Hypothalamus (tissue), 51 donors: ENCODE results near the gene ALMS1.
"Not testable (repeated sequence)": the region's sequence is repeated elsewhere in the genome, so short reads cannot be mapped to it uniquely, and the experiment has no call there.

Source experiments
- DNase-seq, 51 donors: peaks; one replicate each; lab custom pipeline; 2025; lab: John Stamatoyannopoulos, UW

ALMS1 gene

DNA sequence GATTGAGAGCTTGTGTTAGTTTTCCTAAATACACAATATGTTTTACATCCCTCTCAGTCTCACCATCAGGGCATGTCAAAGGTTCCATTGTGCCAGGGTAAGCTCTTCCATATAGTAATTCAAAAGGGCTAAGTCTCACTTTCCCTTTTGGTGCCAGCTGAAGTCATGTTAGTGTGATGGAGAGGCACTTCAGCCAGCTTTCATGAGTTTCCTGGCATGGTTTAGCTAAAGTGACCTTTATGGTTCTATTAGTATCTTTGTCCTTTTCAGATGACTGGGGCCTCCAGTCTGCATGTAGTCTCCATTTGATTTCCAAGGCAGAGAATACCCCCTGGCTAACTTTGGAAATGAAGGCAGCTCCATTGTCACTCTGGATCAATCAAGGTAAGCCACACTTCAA lies 229.4 kb downstream of the ALMS1 start:
- no peak for DNase-seq

DNA sequence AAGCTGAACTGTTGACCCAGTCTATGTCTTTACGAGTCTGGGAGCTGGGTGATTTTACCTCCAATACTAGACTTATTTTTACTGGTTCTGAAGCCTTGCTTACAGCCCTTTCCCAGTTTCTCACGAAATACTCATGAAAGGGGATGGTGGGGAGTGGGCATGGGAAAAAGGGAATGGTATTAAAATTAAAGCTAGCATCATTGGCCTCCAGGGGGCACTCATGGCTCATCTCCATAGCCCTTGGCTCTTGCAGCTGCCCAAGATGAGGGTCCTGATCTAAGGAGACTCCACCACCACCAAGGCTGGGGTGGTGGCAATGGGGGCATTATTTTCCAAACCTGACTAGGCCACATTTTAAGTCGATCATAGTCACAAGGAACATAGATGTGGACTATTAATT lies 234.3 kb downstream of the ALMS1 start:
- DNase-seq: not testable (repeated sequence)

DNA sequence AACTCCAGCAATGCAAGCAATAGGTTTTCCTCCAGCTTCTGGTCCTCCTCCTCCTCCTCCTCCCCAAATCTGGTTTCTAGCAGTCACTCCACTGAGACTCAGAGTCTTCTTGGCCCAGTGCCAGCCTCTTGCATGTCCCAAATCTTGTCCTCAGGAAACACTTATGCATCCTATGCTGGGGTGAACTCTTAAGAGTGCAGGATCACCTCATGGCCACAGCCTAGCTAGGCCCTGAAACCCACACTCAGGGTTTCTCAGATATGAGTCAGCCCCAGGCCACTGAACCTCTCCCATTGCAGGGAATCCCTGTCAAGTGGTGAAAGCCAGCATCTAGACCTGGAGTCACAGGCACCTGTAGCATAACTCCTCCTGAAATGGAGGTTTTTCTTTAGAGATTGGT lies 238.4 kb downstream of the ALMS1 start:
- not testable (repeated sequence) for DNase-seq

DNA sequence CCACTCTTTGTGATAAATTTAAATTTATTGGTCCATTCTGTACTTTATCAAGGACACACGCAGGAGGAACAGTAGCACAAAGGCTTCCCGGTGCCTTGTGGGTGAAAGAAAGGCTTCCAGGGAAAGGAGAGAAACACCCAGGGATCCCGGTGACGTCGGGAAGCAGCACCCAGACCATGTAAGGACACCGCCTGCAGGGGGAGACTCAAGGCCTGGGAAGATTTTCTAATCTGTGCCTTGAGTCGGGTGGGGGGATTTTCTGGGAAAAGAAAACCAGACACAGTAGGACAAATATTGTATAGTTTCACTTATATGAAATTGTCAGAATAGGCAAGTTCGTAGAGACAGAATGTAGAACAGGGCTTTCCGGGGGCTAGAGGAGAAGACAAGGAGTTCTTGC lies 239.0 kb downstream of the ALMS1 start:
- not testable (repeated sequence) for DNase-seq

- not testable (repeated sequence) for DNase-seq
These were observed 240.6 kb downstream of the ALMS1 start for GRCh38 chr2:73626237-73626636.

DNA sequence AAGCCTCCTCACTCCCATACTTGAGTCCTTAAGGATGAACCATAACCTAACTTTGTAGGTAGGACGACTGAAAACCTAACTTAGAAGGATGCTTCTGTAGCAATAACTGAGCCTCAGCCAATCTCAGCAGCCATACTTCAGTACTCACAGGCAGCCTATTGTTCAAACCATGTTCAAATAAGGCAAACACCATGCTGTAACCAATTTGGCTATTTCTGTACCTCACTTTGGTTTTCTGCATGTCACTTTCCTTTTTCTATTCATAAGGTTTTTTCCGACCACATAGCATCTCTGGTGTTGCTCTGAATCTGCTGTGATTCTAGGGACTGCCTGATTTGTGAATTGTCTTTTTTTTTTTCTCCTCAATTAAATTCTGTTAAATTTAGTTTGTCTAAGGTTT lies 242.9 kb downstream of the ALMS1 start:
- DNase-seq: not testable (repeated sequence)

GRCh38 chr2:73630662-73631266 lies 245.1 kb downstream of the ALMS1 start:
- DNase-seq: not testable (repeated sequence)

DNA sequence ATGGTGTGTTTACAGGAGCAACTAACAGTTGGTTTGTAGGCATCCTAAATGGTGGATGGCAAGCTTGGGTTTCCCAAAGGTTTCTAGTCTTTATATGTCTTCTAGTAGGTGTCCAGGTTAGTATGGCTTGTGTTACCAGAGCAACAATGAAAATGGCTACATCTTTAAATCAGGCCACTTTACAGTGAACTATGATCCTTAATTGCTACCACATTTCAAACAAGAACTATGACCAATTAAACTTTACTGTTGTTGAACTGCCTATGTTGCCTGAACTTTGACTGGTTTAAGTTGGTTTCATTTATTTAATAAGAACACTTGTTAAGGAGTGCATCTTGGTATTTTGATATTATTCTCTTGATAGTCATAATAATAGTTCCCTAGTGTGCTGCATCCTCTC lies 251.3 kb downstream of the ALMS1 start:
- not testable (repeated sequence) for DNase-seq

DNA sequence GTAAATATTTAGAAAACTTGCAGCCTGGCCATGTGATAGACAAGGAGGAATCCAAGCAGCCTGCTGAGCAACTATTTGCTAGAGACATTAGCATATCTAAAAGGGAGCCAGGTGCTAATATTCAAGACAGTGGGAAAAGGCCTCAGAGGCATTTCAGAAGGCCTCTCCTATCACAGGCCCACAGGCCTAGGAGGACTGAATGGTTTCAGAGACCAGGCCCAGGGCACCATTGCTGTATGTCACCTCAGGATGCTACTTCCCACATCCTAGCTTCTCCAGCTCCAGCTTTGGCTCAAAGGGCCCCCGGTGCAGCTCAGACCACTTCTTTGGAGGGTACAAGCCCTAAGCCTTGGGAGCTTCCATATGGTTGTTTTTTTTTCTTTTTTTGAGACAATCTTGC lies 252.8 kb downstream of the ALMS1 start:
- DNase-seq: no peak

- DNase-seq: peak in 3 of 51 donors; percentile 6 to 53 (median 12)
These were observed 254.9 kb downstream of the ALMS1 start for GRCh38 chr2:73640511-73640911.

GRCh38 chr2:73640946-73641766 lies 255.5 kb downstream of the ALMS1 start:
- no peak for DNase-seq

- DNase-seq: no peak
These were observed 256.1 kb downstream of the ALMS1 start for GRCh38 chr2:73641767-73642062.

GRCh38 chr2:73642338-73643018 lies 256.8 kb downstream of the ALMS1 start, which contains the start of gene NAT8:
NAT8 (minus strand) TSS chr2:73642422; CDS start chr2:73641628, 794 bp downstream.
- DNase-seq: no peak

GRCh38 chr2:73647690-73648089 lies 262.1 kb downstream of the ALMS1 start:
- DNase-seq: not testable (repeated sequence)

DNA sequence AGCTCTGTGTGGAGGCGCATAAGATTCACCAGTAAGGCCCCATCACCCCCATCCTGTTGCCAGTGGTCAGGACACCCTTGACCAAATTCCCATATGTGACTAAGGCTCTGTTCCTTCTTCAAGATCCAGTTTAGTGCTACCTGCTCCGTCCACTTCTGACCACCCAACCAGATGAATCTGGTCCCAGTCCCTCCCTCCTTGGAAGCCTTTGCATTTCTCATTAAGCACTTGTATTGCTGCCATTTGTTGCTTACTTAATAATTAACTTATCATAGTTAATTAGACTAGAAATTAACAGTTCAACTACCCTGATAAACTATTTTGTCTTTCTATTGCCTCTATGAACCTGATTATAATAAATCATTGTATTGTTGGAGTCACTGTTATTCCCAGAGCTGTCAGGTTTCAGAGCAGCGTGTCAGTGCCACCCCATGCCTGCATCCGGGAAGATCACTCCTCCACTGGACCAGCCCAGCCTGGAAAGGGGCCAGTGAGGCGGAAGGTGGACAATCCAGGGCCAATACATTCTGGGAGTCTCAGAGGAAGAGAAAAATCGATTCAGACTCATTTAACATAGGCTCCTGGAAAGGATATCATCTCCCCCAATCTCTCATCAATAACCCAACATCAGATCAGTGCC lies 266.1 kb downstream of the ALMS1 start:
- DNase-seq: no peak

- no peak for DNase-seq
These were observed 266.7 kb downstream of the ALMS1 start for GRCh38 chr2:73652348-73652747.

DNA sequence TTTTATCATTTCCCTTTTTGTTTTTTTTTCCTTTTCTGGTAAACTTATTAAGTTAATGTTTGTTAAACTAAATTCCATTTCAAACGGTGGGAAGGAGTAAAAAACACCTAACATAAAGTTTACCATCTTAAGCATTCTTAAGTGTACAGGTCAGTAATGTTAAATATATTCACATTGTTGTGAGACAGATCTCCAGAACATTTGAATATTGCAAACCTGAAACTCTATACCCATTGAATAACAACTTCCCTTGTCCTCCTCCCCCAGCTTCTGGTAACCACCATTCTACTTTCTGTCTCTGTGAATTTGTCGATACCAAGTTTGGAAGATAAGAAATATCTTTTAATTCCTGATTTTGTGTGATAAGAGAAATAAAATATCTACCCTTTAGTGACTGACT lies 268.5 kb downstream of the ALMS1 start:
- DNase-seq: no peak
